Peyer's patch (tissue), 4 donors: ENCODE measurements around the gene TM4SF18.

Source experiments
- CTCF ChIP-seq, 6 experiments: fragments of 450-650 bp in 4 of 6; fragments of 200-600 bp in 2 of 6; sonication (generic) in 1 of 6; IDR thresholded peaks; one replicate each; pipeline ENCODE4 v1.5.1; 2017 to 2019; ENCODE audit warnings: antibody characterized with exemption in 6 of 6, mild to moderate bottlenecking in 3 of 6, moderate library complexity in 1 of 6
- POLR2A ChIP-seq, 2 donors: fragments of 450-650 bp; IDR thresholded peaks; one replicate each; pipeline ENCODE4 v1.5.1; 2017; ENCODE audit warnings: antibody characterized with exemption in 2 of 2, mild to moderate bottlenecking in 2 of 2, moderate library complexity in 2 of 2

- TF ChIP-seq CTCF (IDR thresholded peaks at IDR 0.05) (no peak), POLR2A (IDR thresholded peaks at IDR 0.05) (no peak)
These were observed 6.5 kb upstream of the TM4SF18 start for GRCh38 chr3:149339931-149340309.
